Measurements from ENCODE around the gene AOPEP. TPM values are rescaled to one million over a fixed set of nuclear protein-coding genes. Genes with fewer than 3 reads are reported as not detected.

AOPEP gene
- total RNA-seq, 1 experiment from 2014 or later, result 36.4 TPM

- no TSS peak for BruUV-seq (replicated peaks)
- ATAC-seq (no peak), DNase-seq (ENCODE audit: low read depth, low spot score) (no peak)
- TF ChIP-seq REST (IDR thresholded peaks at IDR 0.05; ENCODE audit: insufficient read depth in 1 of 2, low read depth in 2 of 2, low read length in 1 of 2), result no peak
- TF ChIP-seq SIN3A (IDR thresholded peaks at IDR 0.05; ENCODE audit: borderline replicate concordance, insufficient read depth, low read depth, low read length), result no peak
- TF ChIP-seq TCF7L2 (IDR thresholded peaks at IDR 0.05; ENCODE audit: low read depth, low read length), result no peak
- TF ChIP-seq POLR2AphosphoS5 (IDR thresholded peaks at IDR 0.05; ENCODE audit: low read depth, low read length), result no peak
- TF ChIP-seq CTCF (IDR thresholded peaks at IDR 0.05), result no peak
- H3K36me3 ChIP-seq (ENCODE audit: control insufficient read depth, insufficient read depth, low read length), result peaks cover 30% of the 10 kb centered on the region
- H3K4me3 ChIP-seq (ENCODE audit: low read depth in 2 of 2, low read length in 2 of 2), result no peak overlapping the region
- no peaks in the 10 kb centered on the region for H3K9me3 ChIP-seq (ENCODE audit: control insufficient read depth, insufficient read depth, low read depth, low read length)
- peaks cover 46% of the 10 kb centered on the region for H3K4me1 ChIP-seq (ENCODE audit: control insufficient read depth, insufficient read depth, low read length)
- intact Hi-C loops (cut with micrococcal nuclease; ENCODE audit: unreplicated experiment), result no loop called here
- in situ Hi-C loops (cut with HindIII; ENCODE audit: low pct_unique_long_range_greater_than_20kb, low sequenced_read_pairs), result no loop called here
- ChIA-PET POLR2A (interaction anchor here (0.6 to 0.8 kb wide), 3 partner anchors 9 to 187 kb away, joined by 3 to 14 read pairs (median 7); no protein-coding TSS in a partner anchor), CTCF (no interaction called here)
- H3K27ac ChIP-seq (ENCODE audit: low read length), result peak overlapping the region; percentile 39; the same call in 1 of the 2 replicates
- H3K27me3 ChIP-seq (ENCODE audit: control insufficient read depth, insufficient read depth, low read length), result no peaks in the 10 kb centered on the region
Observed at GRCh38 chr9:95012902-95013301, 286.4 kb downstream of the AOPEP start.

- Histone ChIP-seq H3K27ac (ENCODE audit: low read length) (peak overlapping the region; percentile 54), H3K9me3 (ENCODE audit: control insufficient read depth, insufficient read depth, low read depth, low read length) (no peaks in the 10 kb centered on the region), H3K36me3 (ENCODE audit: control insufficient read depth, insufficient read depth, low read length) (peaks cover 20% of the 10 kb centered on the region), H3K27me3 (ENCODE audit: control insufficient read depth, insufficient read depth, low read length) (no peaks in the 10 kb centered on the region), H3K4me3 (ENCODE audit: low read depth in 2 of 2, low read length in 2 of 2) (no peak overlapping the region), H3K4me1 (ENCODE audit: control insufficient read depth, insufficient read depth, low read length) (peaks cover 62% of the 10 kb centered on the region)
- in situ Hi-C loops (cut with HindIII; ENCODE audit: low pct_unique_long_range_greater_than_20kb, low sequenced_read_pairs) (no loop called here), intact Hi-C loops (cut with micrococcal nuclease; ENCODE audit: unreplicated experiment) (no loop called here)
- ChIA-PET POLR2A (no interaction called here), CTCF (no interaction called here)
- no TSS peak for BruUV-seq (replicated peaks)
- ATAC-seq (no peak), DNase-seq (ENCODE audit: low read depth, low spot score) (no peak)
- TF ChIP-seq REST (IDR thresholded peaks at IDR 0.05; ENCODE audit: insufficient read depth in 1 of 2, low read depth in 2 of 2, low read length in 1 of 2) (no peak), TCF7L2 (IDR thresholded peaks at IDR 0.05; ENCODE audit: low read depth, low read length) (no peak), SIN3A (IDR thresholded peaks at IDR 0.05; ENCODE audit: borderline replicate concordance, insufficient read depth, low read depth, low read length) (no peak), POLR2AphosphoS5 (IDR thresholded peaks at IDR 0.05; ENCODE audit: low read depth, low read length) (no peak), CTCF (IDR thresholded peaks at IDR 0.05) (no peak)
Observed at GRCh38 chr9:95014917-95015316, 288.4 kb downstream of the AOPEP start.

All from Panc1 (cell line).